Measurements from ENCODE around the gene PSMD1.

DNA sequence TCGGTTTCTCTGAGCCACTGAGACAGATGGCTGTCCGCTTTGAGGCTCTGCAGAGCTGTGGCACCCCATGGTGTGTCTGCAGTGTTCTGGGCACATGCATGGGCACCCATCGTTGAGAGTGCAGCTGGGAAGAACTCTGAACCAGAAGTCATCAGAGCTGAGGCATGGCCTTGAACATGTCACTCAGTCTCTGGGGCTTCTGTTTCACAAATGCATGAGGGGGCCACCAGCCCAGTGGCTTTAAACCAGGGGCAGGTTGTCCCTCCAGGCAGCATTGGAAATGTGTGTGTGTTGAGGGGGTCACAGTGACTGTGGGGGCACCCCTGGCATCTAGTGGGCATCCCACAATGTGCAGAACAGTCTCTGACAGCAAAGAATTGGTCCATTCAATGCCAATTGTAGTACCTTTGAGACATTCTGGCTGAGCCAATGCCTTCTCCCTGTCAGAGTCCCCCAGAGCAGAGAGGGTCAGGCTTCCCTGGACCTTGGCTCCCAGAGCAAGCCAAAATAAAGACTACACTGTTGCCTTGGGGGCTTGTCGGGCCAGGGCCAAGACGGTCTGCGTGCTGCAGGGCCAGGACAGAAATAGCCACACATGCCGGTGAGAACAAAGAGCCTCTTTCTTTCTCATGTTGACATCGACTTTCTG is 9.3 kb upstream of the PSMD1 start:
- TF ChIP-seq, protein P1, sequence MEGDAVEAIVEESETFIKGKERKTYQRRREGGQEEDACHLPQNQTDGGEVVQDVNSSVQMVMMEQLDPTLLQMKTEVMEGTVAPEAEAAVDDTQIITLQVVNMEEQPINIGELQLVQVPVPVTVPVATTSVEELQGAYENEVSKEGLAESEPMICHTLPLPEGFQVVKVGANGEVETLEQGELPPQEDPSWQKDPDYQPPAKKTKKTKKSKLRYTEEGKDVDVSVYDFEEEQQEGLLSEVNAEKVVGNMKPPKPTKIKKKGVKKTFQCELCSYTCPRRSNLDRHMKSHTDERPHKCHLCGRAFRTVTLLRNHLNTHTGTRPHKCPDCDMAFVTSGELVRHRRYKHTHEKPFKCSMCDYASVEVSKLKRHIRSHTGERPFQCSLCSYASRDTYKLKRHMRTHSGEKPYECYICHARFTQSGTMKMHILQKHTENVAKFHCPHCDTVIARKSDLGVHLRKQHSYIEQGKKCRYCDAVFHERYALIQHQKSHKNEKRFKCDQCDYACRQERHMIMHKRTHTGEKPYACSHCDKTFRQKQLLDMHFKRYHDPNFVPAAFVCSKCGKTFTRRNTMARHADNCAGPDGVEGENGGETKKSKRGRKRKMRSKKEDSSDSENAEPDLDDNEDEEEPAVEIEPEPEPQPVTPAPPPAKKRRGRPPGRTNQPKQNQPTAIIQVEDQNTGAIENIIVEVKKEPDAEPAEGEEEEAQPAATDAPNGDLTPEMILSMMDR (conservative IDR thresholded peaks at IDR 0.05; ENCODE audit: low read depth in 2 of 2): no peak
- TF ChIP-seq EZH2 (IDR thresholded peaks at IDR 0.05; ENCODE audit: low read depth, unreplicated experiment): no peak
- no peak for TF ChIP-seq POLR2AphosphoS5 (IDR thresholded peaks at IDR 0.05; ENCODE audit: low read depth)
- no peak for TF ChIP-seq CREB1 (CRISPR knock-in tag; IDR thresholded peaks at IDR 0.05; ENCODE audit: low read depth)
- TF ChIP-seq EZH2phosphoT487 (IDR thresholded peaks at IDR 0.05; ENCODE audit: unreplicated experiment): no peak
- TF ChIP-seq, protein P2, sequence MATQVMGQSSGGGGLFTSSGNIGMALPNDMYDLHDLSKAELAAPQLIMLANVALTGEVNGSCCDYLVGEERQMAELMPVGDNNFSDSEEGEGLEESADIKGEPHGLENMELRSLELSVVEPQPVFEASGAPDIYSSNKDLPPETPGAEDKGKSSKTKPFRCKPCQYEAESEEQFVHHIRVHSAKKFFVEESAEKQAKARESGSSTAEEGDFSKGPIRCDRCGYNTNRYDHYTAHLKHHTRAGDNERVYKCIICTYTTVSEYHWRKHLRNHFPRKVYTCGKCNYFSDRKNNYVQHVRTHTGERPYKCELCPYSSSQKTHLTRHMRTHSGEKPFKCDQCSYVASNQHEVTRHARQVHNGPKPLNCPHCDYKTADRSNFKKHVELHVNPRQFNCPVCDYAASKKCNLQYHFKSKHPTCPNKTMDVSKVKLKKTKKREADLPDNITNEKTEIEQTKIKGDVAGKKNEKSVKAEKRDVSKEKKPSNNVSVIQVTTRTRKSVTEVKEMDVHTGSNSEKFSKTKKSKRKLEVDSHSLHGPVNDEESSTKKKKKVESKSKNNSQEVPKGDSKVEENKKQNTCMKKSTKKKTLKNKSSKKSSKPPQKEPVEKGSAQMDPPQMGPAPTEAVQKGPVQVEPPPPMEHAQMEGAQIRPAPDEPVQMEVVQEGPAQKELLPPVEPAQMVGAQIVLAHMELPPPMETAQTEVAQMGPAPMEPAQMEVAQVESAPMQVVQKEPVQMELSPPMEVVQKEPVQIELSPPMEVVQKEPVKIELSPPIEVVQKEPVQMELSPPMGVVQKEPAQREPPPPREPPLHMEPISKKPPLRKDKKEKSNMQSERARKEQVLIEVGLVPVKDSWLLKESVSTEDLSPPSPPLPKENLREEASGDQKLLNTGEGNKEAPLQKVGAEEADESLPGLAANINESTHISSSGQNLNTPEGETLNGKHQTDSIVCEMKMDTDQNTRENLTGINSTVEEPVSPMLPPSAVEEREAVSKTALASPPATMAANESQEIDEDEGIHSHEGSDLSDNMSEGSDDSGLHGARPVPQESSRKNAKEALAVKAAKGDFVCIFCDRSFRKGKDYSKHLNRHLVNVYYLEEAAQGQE (IDR thresholded peaks at IDR 0.05; ENCODE audit: unreplicated experiment): no peak
- TF ChIP-seq ZNF114 (CRISPR knock-in tag; IDR thresholded peaks at IDR 0.05): no peak
- no peak for TF ChIP-seq ZNF331 (CRISPR knock-in tag; IDR thresholded peaks at IDR 0.05; ENCODE audit: low read depth)
- TF ChIP-seq NANOG (IDR thresholded peaks at IDR 0.05; ENCODE audit: borderline replicate concordance): no peak
- TF ChIP-seq JUNB (IDR thresholded peaks at IDR 0.05; ENCODE audit: unreplicated experiment): no peak
- TF ChIP-seq STAT1 (IDR thresholded peaks at IDR 0.05; ENCODE audit: unreplicated experiment): no peak

Data from GM23338 (cell line).